ENCODE measurements around the gene ANKIB1.
A peak's percentile ranks its signal among the peaks of the same experiment; 100 is the strongest.
"Not testable (repeated sequence)": the region's sequence is repeated elsewhere in the genome, so short reads cannot be mapped to it uniquely, and the experiment has no call there.

Gene ANKIB1

DNA sequence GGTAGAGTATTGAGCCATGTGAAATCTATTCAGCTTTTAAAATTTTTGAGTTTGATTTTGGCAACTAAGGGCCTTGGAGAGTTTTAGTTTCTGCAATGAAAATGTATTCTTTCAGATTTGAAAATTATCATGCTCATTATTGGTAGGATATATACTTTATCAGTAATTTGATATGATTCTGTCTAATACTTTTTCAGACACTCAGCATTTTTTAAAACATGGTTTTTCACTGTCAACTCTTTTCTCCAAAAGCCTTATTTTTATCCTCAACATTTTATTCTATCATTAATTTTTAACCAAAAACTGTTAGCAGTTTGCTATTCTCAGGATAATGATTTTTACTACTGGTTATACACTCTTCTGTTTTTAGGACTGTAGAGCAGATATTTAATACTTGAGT lies 4.8 kb downstream of the ANKIB1 start:
- no peak for DNase-seq (ENCODE audit: low read depth, low spot score)
- H3K4me3 ChIP-seq (ENCODE audit: low read depth, low read length), result no peak overlapping the region
- TF ChIP-seq CTCF (IDR thresholded peaks at IDR 0.05; ENCODE audit: low read depth, low read length), result no peak
- in situ Hi-C loops (cut with HindIII; ENCODE audit: low sequenced_read_pairs), result no loop called here

GRCh38 chr7:92251181-92251580 lies 5.4 kb downstream of the ANKIB1 start:
- no peak overlapping the region for H3K4me3 ChIP-seq (ENCODE audit: low read depth, low read length)
- no peak for TF ChIP-seq CTCF (IDR thresholded peaks at IDR 0.05; ENCODE audit: low read depth, low read length)
- in situ Hi-C loops (cut with HindIII; ENCODE audit: low sequenced_read_pairs), result no loop called here
- no peak for DNase-seq (ENCODE audit: low read depth, low spot score)

GRCh38 chr7:92253251-92253650 lies 7.5 kb downstream of the ANKIB1 start:
- DNase-seq (ENCODE audit: low read depth, low spot score), result no peak
- no peak overlapping the region for H3K4me3 ChIP-seq (ENCODE audit: low read depth, low read length)
- in situ Hi-C loops (cut with HindIII; ENCODE audit: low sequenced_read_pairs), result no loop called here
- TF ChIP-seq CTCF (IDR thresholded peaks at IDR 0.05; ENCODE audit: low read depth, low read length), result no peak

- in situ Hi-C loops (cut with HindIII; ENCODE audit: low sequenced_read_pairs); H3K4me3 ChIP-seq (ENCODE audit: low read depth, low read length): not testable (repeated sequence)
- peak; percentile 27 for DNase-seq (ENCODE audit: low read depth, low spot score)
Measured at GRCh38 chr7:92254800-92255199, 9.0 kb downstream of the ANKIB1 start.

DNA sequence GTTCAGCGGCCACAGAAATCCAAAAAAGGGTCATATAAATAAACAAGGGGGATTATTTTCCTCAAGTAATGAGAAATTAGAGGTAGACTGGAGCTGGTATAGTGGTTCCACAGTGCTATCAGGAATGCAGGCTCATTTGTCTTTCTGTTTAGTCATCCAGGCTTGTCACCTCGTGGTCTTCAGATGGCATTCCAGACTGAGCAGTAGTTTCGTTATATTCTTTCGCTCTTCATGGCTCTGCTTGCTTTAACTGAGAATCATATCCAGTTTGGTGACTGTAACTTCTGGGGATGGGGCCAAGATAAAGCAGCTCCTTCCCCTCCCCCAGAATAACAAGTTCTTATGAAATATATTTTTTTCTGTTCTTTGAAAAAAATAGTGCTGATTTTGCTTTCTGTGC lies 9.5 kb downstream of the ANKIB1 start:
- peak; percentile 83 for DNase-seq (ENCODE audit: low read depth, low spot score)
- no peak overlapping the region for H3K4me3 ChIP-seq (ENCODE audit: low read depth, low read length)
- in situ Hi-C loops (cut with HindIII; ENCODE audit: low sequenced_read_pairs), result no loop called here

GRCh38 chr7:92259062-92259461 lies 13.3 kb downstream of the ANKIB1 start:
- DNase-seq (ENCODE audit: low read depth, low spot score), result no peak
- TF ChIP-seq CTCF (IDR thresholded peaks at IDR 0.05; ENCODE audit: low read depth, low read length), result no peak
- in situ Hi-C loops (cut with HindIII; ENCODE audit: low sequenced_read_pairs), result no loop called here
- no peak overlapping the region for H3K4me3 ChIP-seq (ENCODE audit: low read depth, low read length)

More for the DNA sequence above, 9.5 kb downstream of the ANKIB1 start:
- no peak for TF ChIP-seq CTCF (IDR thresholded peaks at IDR 0.05; ENCODE audit: low read depth, low read length)

DNA sequence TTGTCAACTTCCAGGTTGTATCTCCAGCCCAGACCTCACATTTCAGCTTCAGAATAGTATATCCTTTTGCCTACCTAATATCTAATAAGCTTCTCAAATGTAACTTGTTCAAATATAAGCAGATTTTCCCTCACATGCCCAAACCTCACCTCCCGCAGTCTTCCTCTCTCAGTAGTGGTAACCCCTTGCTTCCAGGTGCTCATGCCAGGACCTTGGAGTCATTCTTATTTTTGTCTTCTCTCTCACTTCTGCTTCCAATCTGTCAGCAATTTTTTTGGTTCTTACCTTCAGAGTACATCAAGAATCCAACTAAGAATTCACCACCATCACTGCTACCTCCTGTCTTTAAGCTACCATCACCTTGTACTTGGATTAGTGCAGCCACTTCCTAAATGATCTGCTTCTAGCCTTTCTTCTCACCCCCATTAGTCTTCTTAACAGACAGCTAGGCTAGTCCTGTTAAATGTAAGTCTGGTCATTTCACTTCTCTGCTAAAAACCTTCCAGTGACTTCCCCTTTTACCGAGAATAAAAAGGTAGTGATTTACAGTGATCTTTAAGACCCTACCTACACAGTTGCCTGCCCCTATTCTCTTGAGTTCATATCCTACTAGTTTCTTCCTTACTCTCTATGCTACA lies 14.0 kb downstream of the ANKIB1 start:
- TF ChIP-seq CTCF (IDR thresholded peaks at IDR 0.05; ENCODE audit: low read depth, low read length), result no peak
- no peak for DNase-seq (ENCODE audit: low read depth, low spot score)
- H3K4me3 ChIP-seq (ENCODE audit: low read depth, low read length), result no peak overlapping the region
- in situ Hi-C loops (cut with HindIII; ENCODE audit: low sequenced_read_pairs), result no loop called here

Data from astrocyte of the spinal cord (primary cell).